IPS-NIHi7 (cell line): ENCODE measurements around the gene CAPN11.
"Not testable (repeated sequence)": the region's sequence is repeated elsewhere in the genome, so short reads cannot be mapped to it uniquely, and the experiment has no call there.

Experiments
- DNase-seq: peaks from one replicate; pipeline ENCODE4 v3.0.0; 2012; ENCODE audit warnings: mixed read lengths; ENCODE audit errors: extremely low spot score

The CAPN11 gene

DNA sequence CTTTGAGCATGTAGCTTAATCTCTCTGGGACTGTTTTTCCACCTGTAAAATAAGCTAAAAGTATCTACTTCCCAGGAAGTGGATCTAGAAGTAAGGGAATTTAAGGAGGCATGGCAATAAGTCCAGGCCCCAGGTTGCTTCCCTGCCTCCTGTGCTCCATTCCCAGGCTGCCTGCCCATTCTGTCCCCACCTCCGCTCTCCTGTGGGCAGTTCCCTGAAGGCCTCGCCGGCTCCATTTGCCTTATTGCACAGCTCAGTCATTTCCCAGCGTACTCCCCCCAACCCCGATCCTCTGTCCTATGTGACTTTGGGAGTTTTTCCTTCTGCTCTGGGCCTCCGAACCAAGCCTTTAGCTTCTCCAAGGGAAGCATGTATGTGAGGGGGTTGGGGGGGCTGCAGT, 69.4 kb downstream of the CAPN11 start:
- no peak for DNase-seq

DNA sequence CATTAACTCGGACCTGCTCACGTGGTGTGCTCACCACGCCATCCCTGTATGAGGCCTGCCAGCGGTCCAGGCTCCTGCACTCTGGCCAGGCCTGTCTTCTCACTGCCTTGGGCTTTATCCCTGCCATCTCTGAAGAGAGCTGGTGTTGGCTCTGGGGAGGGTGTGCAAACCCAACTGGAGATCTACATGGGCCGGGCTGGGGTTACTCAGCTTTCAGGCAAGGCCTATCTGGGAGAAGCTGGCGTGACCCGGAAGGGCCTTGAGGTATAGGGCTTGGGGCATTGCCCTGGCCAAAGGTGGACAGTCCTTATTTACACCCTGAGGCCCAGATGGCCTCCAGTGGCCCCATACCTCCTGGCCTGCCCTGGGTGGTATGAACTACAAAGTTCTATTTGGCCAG, 69.8 kb downstream of the CAPN11 start:
- no peak for DNase-seq

DNA sequence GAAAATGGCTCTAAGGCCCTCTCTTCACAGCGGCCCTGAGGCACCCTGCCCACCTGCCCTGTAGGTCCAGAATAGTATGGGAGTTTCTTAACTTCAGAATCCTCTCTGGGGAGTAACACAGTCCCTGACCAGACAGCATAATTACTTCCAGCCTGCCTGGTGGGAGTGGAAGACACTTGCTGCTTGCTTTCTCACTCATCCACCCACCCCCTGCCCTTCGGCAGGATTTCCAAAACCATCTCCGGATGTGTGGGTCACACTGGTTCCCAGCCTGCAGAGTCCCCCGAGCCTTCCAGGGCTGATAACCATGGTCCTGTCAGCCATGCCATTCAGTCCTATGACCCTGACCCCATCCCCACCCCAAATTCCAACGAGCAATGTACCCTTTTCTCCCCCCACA, 70.2 kb downstream of the CAPN11 start:
- no peak for DNase-seq

DNA sequence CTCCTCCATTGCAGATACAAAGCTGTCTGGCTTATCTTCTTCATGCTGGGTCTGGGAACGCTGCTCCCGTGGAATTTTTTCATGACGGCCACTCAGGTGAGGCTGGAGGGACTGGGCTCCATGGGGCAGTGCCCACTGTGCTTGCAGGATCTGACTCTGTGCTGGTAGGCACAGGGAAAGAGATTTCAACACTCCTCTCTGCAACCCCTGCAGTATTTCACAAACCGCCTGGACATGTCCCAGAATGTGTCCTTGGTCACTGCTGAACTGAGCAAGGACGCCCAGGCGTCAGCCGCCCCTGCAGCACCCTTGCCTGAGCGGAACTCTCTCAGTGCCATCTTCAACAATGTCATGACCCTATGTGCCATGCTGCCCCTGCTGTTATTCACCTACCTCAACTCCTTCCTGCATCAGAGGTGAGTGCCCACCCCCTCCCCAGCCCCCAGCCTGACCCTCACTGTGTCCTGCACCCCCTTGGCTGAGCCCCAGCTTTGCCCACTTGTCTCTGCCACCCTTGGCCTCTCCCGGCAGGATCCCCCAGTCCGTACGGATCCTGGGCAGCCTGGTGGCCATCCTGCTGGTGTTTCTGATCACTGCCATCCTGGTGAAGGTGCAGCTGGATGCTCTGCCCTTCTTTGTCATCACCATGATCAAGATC, 70.9 kb downstream of the CAPN11 start:
- no peak for DNase-seq

DNA sequence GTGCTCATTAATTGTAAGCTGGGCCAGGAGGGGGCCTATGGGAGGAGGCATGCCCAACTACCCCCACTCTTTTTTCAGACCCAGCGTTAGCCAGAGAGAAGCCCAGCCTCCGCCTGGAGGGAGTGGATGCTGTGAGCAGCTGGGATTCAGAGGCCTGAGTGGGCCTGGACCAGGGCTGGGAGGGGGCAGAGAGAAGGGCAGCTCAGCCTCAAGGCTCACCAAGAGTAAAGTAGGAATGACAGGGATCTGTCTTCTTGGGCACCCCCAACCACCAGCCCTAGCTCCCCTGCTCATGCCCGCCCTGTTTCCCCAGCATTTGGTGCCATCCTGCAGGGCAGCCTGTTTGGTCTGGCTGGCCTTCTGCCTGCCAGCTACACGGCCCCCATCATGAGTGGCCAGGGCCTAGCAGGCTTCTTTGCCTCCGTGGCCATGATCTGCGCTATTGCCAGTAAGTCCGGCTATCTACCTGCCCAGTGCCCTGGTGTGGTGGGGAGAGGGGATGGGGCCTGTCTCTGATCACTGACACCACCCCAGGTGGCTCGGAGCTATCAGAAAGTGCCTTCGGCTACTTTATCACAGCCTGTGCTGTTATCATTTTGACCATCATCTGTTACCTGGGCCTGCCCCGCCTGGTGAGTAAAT, 71.5 kb downstream of the CAPN11 start:
- DNase-seq = no peak

DNA sequence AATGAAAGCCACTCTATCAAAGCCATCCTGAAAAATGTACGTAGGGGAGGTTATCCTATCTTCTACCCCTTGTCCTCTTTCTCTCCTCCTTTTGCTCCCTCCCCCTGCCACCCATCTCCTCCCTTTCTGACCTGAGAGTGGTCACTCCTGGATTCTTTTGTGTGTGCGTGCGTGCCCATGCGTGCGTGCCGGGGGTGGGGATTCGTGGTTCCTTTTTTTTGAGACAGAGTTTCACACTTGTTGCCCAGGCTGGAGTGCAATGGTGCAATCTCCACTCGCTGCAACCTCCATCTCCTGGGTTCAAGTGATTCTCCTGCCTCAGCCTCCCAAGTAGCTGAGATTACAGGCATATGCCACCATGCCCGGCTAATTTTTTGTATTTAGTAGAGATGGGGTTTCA, 72.8 kb downstream of the CAPN11 start:
- DNase-seq = not testable (repeated sequence)

DNA sequence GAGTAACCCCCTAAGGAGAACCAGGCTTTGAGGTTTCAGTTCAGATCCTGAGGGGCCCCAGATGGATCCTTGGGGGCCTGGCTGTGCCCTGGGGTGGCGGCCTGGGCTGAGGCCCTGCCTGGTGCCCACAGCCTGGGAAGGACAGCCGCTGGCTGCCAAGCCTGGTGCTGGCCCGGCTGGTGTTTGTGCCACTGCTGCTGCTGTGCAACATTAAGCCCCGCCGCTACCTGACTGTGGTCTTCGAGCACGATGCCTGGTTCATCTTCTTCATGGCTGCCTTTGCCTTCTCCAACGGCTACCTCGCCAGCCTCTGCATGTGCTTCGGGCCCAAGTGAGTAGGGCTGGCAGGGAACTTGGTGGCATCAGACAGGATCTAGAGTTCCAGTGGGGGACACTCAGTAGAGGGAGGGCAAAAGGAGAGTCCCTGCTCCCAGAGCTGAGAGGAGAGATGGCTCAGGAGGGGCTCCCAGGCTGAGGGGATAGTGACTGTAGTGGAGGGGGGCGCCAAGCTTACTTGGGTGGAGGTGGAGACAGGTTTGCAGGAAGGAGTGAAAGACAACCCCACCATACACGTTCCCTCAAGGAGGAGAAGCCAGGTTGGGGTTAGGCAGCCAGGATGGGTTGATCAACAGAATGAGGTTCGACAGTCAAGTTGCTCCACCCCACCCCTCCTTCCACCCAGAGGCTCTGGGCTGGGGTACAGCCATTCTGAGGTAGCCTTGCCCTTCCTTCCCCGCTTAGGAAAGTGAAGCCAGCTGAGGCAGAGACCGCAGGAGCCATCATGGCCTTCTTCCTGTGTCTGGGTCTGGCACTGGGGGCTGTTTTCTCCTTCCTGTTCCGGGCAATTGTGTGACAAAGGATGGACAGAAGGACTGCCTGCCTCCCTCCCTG, 74.3 kb downstream of the CAPN11 start:
- DNase-seq = no peak

DNA sequence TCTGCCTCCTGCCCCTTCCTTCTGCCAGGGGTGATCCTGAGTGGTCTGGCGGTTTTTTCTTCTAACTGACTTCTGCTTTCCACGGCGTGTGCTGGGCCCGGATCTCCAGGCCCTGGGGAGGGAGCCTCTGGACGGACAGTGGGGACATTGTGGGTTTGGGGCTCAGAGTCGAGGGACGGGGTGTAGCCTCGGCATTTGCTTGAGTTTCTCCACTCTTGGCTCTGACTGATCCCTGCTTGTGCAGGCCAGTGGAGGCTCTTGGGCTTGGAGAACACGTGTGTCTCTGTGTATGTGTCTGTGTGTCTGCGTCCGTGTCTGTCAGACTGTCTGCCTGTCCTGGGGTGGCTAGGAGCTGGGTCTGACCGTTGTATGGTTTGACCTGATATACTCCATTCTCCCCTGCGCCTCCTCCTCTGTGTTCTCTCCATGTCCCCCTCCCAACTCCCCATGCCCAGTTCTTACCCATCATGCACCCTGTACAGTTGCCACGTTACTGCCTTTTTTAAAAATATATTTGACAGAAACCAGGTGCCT, 75.0 kb downstream of the CAPN11 start:
- no peak for DNase-seq
